C4-2B (cell line): Measurements from ENCODE around the gene SERPIND1.

Experiments
- ZFX ChIP-seq: fragments of 450-650 bp; IDR thresholded peaks from 2 replicates; pipeline ENCODE4 v1.6.1; 2017
- TF ChIP-seq, protein P1 (sequence below): fragments of 450-650 bp; conservative IDR thresholded peaks from 2 replicates; pipeline ENCODE4 v1.5.1; 2017; ENCODE audit warnings: mild to moderate bottlenecking

DNA sequence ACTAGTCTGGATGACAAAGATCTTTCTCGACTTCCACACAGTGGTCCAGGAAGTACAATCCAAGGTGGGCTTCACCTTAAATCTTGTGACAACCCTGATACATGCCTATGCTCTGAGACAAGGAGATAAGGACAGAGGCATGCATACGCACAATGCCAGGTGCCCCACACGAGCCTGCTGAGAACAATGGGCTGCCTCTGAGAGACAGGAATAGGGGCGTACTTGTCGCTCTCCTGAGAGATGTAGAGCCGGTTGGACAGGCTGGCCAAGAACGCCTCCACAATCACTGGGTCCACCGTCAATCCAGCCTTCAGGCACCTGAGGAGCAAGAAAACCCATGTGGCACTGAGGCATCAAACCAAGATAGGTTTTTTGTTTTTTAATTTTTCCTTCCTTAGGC lies 25.5 kb downstream of the SERPIND1 start:
- TF ChIP-seq, protein P1, sequence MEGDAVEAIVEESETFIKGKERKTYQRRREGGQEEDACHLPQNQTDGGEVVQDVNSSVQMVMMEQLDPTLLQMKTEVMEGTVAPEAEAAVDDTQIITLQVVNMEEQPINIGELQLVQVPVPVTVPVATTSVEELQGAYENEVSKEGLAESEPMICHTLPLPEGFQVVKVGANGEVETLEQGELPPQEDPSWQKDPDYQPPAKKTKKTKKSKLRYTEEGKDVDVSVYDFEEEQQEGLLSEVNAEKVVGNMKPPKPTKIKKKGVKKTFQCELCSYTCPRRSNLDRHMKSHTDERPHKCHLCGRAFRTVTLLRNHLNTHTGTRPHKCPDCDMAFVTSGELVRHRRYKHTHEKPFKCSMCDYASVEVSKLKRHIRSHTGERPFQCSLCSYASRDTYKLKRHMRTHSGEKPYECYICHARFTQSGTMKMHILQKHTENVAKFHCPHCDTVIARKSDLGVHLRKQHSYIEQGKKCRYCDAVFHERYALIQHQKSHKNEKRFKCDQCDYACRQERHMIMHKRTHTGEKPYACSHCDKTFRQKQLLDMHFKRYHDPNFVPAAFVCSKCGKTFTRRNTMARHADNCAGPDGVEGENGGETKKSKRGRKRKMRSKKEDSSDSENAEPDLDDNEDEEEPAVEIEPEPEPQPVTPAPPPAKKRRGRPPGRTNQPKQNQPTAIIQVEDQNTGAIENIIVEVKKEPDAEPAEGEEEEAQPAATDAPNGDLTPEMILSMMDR = no peak
- TF ChIP-seq ZFX = no peak
